ENCODE results near the gene ZIM2.
"Not testable (repeated sequence)": the region's sequence is repeated elsewhere in the genome, so short reads cannot be mapped to it uniquely, and the experiment has no call there.

Gene ZIM2

GRCh38 chr19:56862741-56863140, 22.2 kb upstream of the ZIM2 start:
- Histone ChIP-seq H3F3A (ENCODE audit: insufficient read depth) (no peaks in the 10 kb centered on the region), H3K27ac (ENCODE audit: low read depth, low read length) (no peak overlapping the region), H3K4me3 (ENCODE audit: insufficient read depth, low read length, poor library complexity, severe bottlenecking) (no peak overlapping the region), H3K9me2 (replicated peaks; ENCODE audit: insufficient read depth, low read length) (no peaks in the 10 kb centered on the region), H3K9ac (ENCODE audit: low read length) (no peak overlapping the region), H2AFZ (ENCODE audit: low read depth, low read length, severe bottlenecking) (no peak overlapping the region), H3K4me2 (ENCODE audit: low read depth, low read length, poor library complexity, severe bottlenecking) (no peak overlapping the region), H3K9me3 (ENCODE audit: insufficient read depth, low read length) (0 out of 2 replicates have a peak, but pooled peaks cover 4% of the 10 kb centered on the region), H4K20me1 (ENCODE audit: low read depth, low read length) (no peaks in the 10 kb centered on the region), H3K27me3 (ENCODE audit: low read length) (no peaks in the 10 kb centered on the region), H3K36me3 (ENCODE audit: low read length) (no peaks in the 10 kb centered on the region), H3K79me2 (ENCODE audit: insufficient read depth, low read length) (no peaks in the 10 kb centered on the region)
- TF ChIP-seq CTCF (IDR thresholded peaks at IDR 0.05; ENCODE audit: insufficient read depth, low read length, poor library complexity, severe bottlenecking), result no peak
- no peak for TF ChIP-seq EZH2phosphoT487 (conservative IDR thresholded peaks at IDR 0.05; ENCODE audit: low read length)

DNA sequence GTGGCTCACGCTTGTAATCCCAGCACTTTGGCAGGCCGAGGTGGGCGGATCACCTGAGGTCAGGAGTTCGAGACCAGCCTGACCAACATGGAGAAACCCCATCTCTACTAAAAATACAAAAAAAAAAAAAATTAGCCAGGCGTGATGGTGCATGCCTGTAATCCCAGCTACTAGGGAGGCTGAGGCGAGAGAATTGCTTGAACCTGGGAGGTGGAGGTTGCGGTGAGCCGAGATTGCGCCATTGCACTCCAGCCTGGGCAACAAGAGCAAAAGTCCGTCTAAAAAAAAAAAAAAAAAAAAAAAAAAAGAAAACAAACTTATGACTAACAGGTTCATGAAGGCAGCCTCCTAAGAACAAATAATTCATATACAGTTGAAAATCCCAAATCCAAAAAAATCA, 19.9 kb upstream of the ZIM2 start:
- H3K9me3 ChIP-seq (ENCODE audit: insufficient read depth, low read length); H3K36me3 ChIP-seq (ENCODE audit: low read length); H3K27ac ChIP-seq (ENCODE audit: low read depth, low read length); H3K9ac ChIP-seq (ENCODE audit: low read length); H2AFZ ChIP-seq (ENCODE audit: low read depth, low read length, severe bottlenecking); H3K79me2 ChIP-seq (ENCODE audit: insufficient read depth, low read length); H3K4me2 ChIP-seq (ENCODE audit: low read depth, low read length, poor library complexity, severe bottlenecking); H3F3A ChIP-seq (ENCODE audit: insufficient read depth); H3K9me2 ChIP-seq (replicated peaks; ENCODE audit: insufficient read depth, low read length); H3K27me3 ChIP-seq (ENCODE audit: low read length); H3K4me3 ChIP-seq (ENCODE audit: insufficient read depth, low read length, poor library complexity, severe bottlenecking); H4K20me1 ChIP-seq (ENCODE audit: low read depth, low read length): not testable (repeated sequence)

DNA sequence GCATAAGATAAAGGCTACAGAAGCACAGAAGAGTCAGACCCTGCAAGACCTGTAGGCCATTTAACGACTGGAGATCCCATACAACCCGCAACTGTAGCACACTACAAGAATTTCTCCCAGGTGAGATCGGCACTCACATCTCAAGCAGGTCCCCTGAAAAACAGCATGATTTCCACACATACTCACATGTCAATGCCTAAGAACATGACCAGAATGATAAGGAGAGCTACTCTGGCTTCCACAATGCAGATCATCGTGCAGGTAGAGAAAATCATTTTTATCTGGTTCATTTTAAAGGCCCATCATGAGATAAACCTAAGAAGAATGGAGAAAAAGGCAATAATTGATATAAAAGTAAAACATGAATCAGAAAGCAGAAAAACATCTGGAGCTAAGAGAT, 17.5 kb upstream of the ZIM2 start:
- no peak overlapping the region for H3K9ac ChIP-seq (ENCODE audit: low read length)
- no peak overlapping the region for H3K4me2 ChIP-seq (ENCODE audit: low read depth, low read length, poor library complexity, severe bottlenecking)
- H3K27ac ChIP-seq (ENCODE audit: low read depth, low read length), result no peak overlapping the region
- no peaks in the 10 kb centered on the region for H3K79me2 ChIP-seq (ENCODE audit: insufficient read depth, low read length)
- H3F3A ChIP-seq (ENCODE audit: insufficient read depth), result no peaks in the 10 kb centered on the region
- no peak overlapping the region for H2AFZ ChIP-seq (ENCODE audit: low read depth, low read length, severe bottlenecking)
- H3K9me2 ChIP-seq (replicated peaks; ENCODE audit: insufficient read depth, low read length), result 0 out of 2 replicates have a peak, but pooled peaks cover 5% of the 10 kb centered on the region
- 0 out of 2 replicates have a peak, but pooled peaks cover 4% of the 10 kb centered on the region for H3K9me3 ChIP-seq (ENCODE audit: insufficient read depth, low read length)
- TF ChIP-seq CTCF (IDR thresholded peaks at IDR 0.05; ENCODE audit: insufficient read depth, low read length, poor library complexity, severe bottlenecking) (no peak), EZH2phosphoT487 (conservative IDR thresholded peaks at IDR 0.05; ENCODE audit: low read length) (no peak)
- H3K27me3 ChIP-seq (ENCODE audit: low read length), result no peaks in the 10 kb centered on the region
- H4K20me1 ChIP-seq (ENCODE audit: low read depth, low read length), result no peaks in the 10 kb centered on the region
- H3K4me3 ChIP-seq (ENCODE audit: insufficient read depth, low read length, poor library complexity, severe bottlenecking), result no peak overlapping the region
- H3K36me3 ChIP-seq (ENCODE audit: low read length), result no peaks in the 10 kb centered on the region

DNA sequence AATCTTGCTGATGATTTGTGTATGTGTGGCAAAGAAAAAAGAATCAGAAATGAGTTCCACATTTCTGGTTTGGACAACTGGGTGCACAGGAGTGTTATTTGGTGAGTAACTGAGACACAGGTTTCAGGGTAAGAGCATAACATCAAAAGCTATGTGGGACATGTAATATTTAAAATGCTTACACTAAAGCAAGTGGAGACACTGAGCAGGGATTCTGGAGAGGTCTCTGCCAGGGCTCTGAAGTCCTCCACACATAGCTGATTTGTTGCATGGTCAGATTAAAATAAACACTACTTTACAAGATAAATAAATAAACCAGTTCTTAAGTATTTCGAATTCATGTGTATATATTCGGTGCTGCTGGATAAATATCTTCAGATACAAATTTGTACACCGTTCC, 16.3 kb upstream of the ZIM2 start:
- Histone ChIP-seq H2AFZ (ENCODE audit: low read depth, low read length, severe bottlenecking) (no peak overlapping the region), H3F3A (ENCODE audit: insufficient read depth) (no peaks in the 10 kb centered on the region), H3K9ac (ENCODE audit: low read length) (no peak overlapping the region), H3K36me3 (ENCODE audit: low read length) (no peaks in the 10 kb centered on the region), H3K9me3 (ENCODE audit: insufficient read depth, low read length) (0 out of 2 replicates have a peak, but pooled peaks cover 4% of the 10 kb centered on the region), H3K9me2 (replicated peaks; ENCODE audit: insufficient read depth, low read length) (0 out of 2 replicates have a peak, but pooled peaks cover 5% of the 10 kb centered on the region), H3K4me2 (ENCODE audit: low read depth, low read length, poor library complexity, severe bottlenecking) (no peak overlapping the region), H4K20me1 (ENCODE audit: low read depth, low read length) (no peaks in the 10 kb centered on the region), H3K79me2 (ENCODE audit: insufficient read depth, low read length) (no peaks in the 10 kb centered on the region), H3K27me3 (ENCODE audit: low read length) (no peaks in the 10 kb centered on the region), H3K4me3 (ENCODE audit: insufficient read depth, low read length, poor library complexity, severe bottlenecking) (no peak overlapping the region), H3K27ac (ENCODE audit: low read depth, low read length) (no peak overlapping the region)
- TF ChIP-seq CTCF (IDR thresholded peaks at IDR 0.05; ENCODE audit: insufficient read depth, low read length, poor library complexity, severe bottlenecking) (no peak), EZH2phosphoT487 (conservative IDR thresholded peaks at IDR 0.05; ENCODE audit: low read length) (no peak)

DNA sequence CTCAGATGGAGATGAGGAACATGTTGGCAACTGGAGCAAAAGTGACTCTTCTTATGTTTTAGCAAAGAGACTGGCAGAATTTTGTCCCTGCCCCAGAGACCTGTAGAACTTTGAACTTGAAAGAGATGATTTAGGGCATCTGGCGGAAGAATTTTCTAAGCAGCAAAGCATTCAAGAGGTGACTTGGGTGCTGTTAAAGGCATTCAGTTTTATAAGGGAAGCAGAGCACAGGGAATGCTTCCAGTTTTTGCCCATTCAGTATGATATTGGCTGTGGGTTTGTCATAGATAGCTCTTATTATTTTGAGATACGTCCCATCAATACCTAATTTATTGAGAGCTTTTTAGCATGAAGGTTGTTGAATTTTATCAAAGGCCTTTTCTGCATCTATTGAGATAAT, 11.8 kb upstream of the ZIM2 start:
- not testable (repeated sequence) for H3K4me3 ChIP-seq (ENCODE audit: insufficient read depth, low read length, poor library complexity, severe bottlenecking); H3K36me3 ChIP-seq (ENCODE audit: low read length); H3K9me3 ChIP-seq (ENCODE audit: insufficient read depth, low read length); H4K20me1 ChIP-seq (ENCODE audit: low read depth, low read length); H3K9me2 ChIP-seq (replicated peaks; ENCODE audit: insufficient read depth, low read length); H3K4me2 ChIP-seq (ENCODE audit: low read depth, low read length, poor library complexity, severe bottlenecking); H3K27ac ChIP-seq (ENCODE audit: low read depth, low read length); H3K27me3 ChIP-seq (ENCODE audit: low read length); H3K9ac ChIP-seq (ENCODE audit: low read length); H3K79me2 ChIP-seq (ENCODE audit: insufficient read depth, low read length); H2AFZ ChIP-seq (ENCODE audit: low read depth, low read length, severe bottlenecking); H3F3A ChIP-seq (ENCODE audit: insufficient read depth)
